HPDE6-E6E7 (cell line): ENCODE results near the gene GHRH.

Experiments used
- DNase-seq: peaks from one replicate; pipeline ENCODE4 v3.0.0; 2011; ENCODE audit warnings: missing footprints; ENCODE audit errors: extremely low spot score

GHRH gene

DNA sequence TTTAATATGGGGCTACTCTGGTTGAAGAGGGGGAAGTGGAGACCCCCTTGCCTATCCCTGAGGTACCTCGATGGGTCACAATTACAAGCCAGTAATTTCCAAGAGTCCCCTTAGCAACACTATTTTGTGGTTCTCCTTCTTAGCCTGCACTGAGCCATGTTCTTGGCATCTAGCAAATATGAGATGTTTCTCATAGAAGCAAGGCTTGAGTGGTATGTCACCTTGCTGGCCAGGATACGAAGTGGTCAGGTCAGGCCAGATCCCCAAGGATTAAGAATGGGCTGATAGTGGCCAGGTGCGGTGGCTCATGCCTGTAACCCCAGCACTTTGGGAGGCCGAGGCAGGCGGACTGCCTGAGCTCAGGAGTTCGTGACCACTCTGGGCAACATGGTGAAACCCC, 2.1 kb upstream of the GHRH start:
- no peak for DNase-seq

DNA sequence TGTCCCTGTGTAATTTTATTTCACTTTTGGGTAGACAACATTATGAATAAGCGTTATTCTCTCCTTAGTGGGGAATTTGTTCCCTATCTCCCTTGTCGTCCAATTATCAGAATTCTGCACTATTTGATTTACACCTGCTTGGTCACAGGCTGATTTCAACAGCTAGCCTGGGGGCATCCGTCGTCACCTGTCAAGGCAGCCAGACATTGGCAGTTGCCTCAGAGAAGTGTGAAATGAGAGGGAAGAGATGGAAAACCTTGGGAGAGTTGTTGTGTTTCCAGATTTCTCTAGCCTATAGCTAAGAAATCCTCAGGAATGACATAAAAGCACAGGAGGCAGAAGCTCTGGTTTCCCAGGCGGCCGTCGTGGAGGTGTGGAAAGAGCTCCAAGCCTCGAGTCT, 891 bp upstream of the GHRH start:
- DNase-seq = no peak

DNA sequence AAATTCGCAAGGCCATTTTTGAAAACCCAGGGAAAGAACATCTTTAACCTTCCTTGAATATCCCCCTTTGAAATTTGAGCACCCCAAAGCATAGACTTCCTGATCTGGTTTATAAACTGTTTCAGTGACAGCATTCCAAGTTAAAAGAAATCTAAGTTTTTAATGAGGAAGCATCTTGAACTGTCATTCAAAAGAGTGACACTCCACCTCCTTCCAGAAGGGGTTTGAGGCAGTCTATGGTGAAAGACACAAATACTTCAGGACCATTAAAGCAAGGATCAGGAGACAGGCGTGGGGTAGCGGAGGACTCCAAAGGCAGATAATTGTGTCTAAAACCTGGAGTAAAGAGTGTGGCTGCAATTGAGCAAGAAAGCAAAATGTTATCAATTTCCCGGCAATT, 691 bp downstream of the GHRH start:
- DNase-seq = no peak

DNA sequence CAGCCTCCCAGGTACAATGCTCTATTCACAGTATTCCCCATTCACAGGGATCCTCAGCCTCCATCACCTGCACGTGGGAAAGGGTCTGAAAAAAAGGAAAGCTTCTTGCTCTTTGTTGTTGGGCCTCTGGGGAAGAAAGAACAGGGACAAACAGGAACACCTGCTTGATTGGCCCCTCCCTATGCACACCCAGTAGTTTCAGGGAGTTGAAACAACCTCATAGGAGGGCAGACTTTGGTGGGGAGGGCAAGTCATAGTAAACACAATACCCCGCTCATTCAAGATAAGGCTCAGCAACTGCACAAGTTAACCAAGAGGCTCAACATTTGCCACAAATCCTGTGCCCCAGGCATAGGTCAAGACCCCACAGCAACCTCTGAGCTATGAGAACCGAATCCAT, 1.7 kb downstream of the GHRH start:
- DNase-seq = no peak

DNA sequence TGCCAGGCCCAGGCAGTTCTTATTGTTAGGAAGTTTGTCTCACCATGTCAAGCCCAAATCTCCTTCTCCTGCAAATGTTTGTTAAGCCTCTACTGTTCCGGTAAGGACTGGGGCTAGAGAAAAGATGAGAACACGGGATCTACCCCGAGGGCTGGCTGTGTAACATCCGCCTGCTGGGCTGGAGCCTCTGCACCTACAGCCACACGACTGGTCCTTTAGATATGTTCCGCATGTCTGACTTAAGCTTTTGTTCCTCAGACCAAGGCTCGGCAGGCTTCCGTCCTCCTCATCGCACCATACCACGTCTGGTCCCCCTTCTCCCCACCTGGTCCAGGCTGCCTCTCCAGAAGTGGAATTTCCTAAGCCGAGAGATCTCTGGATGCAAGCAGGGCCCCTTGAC, 2.6 kb downstream of the GHRH start:
- no peak for DNase-seq

DNA sequence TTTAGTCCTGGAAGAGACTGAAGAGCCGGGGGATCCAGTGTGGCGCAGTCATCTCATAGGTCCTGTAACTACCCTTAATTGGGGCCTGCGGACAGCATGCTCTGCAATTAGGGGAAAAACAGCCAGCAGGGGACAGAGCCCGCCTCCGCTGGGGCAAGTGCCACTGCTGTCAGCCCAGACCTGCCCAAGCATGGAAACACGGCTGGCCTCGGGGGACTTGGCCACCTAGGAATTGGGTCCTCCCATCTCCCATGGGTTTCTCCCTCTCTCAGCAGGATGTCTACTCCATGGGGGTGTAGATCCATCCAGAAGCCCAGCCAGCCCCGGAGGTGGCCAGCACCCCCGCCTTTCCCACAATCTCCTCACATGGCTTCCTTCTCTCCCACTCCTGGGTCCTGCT, 3.6 kb downstream of the GHRH start:
- DNase-seq = no peak

DNA sequence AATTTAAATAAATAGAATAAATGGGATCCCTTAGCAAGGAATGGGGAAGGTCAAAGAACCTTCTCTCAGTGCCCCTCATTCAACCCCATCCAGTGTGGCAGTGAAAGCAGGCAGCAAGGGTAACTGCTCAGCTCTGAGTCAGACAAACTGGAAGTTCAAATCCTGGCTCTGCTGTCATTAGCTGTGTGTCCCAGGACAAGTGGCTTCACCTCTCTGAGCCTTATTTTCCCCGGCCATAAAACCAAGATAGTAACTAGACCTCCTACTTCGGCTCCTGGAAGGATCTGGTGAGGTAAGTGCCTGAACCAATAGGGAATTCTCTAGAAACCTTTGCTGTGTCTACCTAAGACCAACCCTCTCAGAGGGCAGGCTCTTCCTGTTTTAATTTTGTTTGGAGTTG, 4.1 kb downstream of the GHRH start:
- DNase-seq = no peak

DNA sequence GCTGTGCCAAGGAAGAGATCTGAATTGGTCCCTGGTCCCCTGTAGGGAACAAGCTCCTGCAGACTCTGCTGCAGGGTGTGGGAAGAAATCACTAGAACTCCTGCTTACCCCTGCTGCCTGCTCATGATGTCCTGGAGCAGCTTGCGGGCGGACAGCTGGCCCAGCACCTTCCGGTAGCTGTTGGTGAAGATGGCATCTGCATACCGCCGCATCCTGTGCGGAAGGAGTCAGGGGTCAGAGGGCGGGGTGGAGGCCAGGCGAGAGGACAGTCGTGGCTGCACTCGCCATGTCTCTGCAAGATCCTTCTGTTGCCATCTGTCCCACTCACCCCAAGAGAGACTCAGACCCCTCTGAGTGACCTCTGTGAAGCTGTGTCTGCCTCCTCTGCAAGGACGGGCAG, 5.3 kb downstream of the GHRH start:
- DNase-seq = no peak

DNA sequence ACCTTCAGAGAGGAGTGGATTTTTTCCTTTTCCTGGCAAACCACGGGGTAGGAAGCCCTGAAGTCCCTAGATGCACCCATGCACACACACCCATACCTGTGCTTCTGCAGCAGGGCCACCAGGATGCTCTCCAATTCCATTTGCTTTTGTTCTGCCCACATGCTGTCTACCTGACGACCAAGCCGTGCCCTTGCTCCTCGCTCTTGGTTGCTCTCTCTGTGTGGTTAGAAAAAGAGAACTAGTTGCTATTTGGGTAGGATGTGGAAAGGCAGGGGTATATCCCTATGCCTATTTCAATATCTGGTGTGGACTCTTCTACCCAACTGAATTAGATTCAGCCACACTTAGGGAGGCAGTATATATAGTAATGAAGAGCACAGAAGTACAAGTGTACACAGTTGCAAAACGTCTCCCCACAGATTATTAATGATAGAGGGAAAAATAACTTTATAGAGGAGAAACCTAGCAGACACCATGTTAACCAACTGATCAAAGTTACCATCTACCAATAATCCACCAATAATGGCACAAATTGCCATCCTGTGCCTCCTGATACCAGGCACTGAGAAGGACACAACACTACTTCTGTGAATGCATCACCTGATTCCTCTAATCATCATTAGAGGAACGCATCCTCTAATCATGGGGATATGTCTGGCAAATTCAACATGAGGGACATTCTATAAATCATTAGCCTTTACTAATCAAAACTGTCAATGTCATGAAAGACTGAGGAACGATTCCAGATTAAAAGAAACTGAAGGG, 7.3 kb downstream of the GHRH start:
- no peak for DNase-seq

DNA sequence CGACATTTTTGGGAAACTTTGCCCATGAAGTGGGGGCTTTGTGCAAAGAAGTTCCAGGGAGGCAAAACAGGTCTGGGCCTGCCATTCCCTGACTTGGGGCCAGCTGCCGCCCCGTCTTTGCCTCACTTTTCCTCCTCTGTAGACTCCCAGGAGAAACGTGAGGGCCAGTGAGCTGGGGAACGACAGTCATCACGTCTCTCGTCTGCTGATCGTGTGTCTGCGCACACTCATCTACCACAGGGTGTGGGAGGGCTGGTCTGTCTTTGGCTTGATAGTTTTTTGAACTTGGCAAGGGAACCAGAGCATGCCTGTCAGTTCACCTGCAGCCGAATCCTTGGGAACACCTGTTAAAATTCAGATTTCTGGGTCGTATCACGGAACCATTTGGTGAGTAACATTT, 8.5 kb downstream of the GHRH start:
- DNase-seq = no peak

DNA sequence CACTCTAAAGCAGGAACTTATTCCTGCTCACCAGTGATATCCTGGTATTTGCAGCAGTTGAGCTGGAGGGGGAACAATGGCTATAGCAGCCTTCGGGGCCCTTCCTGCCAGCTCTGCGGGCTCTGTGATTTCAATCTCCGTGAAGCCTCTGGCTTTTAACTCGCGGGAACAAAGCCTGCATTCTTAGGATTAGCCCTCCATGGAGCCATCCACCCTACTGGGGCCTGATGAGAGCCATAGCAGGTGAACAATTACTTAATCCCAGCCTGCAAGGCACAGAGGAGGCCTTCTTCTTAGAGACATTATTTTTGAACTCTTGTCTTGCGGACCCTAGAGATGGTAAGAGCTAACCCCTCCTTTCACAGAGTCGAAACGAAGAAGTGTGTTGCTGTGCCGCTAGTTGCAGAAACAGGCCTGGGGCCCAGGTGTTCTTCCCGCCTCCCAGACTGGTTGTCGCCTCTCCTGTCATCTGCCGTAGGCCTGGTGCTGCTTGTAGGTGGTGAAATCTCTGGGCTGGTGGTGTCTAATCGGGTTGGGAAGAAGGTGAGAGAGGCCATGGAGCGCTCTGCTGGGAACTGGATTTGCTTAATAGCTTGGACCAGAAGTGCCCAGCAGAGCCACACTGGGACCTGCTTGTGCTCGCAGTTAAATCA, 9.7 kb downstream of the GHRH start:
- no peak for DNase-seq

DNA sequence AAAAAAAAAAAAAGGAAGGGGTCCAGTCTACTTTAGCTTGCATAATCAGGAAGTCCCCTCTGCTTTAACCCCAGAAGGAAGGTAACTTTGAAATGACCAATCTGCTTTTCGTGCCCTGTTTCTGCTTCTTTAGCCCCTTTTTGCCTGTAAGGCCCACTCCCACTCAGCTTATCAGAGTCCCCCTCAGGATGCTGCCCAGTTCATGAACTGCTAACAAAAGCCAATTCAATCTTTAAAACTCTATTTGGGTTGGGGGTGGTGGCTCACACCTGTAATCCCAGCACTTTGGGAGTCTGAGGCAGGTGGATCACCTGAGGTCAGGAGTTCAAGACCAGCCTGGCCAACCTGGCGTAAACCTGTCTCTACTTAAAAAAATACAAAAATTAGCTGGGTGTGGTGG, 12.3 kb downstream of the GHRH start:
- DNase-seq = no peak

DNA sequence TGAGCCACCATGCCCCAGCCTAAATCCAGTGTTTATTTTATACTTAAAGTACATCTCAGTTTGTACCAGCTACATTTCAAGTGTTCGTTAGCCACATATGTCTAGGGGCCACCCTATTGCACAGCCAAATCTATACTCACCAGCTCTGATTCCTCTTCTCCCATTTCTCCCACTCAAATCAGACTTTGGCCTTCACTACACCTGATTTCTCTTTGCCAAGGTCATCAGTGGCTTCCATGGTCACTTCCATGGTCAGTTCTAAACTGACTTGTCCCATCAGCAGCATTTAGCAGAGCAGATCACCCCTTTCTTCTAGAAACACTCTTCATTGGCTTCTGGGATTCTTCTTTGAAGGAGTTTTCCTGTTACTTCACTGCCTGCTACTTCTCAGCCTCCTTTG, 14.1 kb downstream of the GHRH start:
- no peak for DNase-seq

DNA sequence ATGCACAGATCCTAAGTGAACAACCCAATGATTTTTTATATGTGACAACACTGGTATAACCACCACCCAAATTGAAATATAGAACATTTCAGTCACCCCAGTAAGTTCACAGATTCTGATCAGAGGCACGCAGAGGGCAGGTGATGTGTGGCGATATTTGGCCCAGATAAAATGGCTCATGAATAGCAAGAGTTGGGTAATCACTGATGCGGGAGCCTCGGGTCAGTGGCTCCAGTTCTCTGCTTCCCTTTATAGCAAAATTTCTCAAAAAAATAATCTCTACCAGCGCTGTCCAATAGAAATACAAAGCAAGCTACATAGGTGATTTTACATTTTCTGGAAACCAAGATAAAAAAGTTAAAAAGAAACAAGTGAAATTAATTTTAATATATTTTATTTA, 14.9 kb downstream of the GHRH start:
- DNase-seq = no peak

DNA sequence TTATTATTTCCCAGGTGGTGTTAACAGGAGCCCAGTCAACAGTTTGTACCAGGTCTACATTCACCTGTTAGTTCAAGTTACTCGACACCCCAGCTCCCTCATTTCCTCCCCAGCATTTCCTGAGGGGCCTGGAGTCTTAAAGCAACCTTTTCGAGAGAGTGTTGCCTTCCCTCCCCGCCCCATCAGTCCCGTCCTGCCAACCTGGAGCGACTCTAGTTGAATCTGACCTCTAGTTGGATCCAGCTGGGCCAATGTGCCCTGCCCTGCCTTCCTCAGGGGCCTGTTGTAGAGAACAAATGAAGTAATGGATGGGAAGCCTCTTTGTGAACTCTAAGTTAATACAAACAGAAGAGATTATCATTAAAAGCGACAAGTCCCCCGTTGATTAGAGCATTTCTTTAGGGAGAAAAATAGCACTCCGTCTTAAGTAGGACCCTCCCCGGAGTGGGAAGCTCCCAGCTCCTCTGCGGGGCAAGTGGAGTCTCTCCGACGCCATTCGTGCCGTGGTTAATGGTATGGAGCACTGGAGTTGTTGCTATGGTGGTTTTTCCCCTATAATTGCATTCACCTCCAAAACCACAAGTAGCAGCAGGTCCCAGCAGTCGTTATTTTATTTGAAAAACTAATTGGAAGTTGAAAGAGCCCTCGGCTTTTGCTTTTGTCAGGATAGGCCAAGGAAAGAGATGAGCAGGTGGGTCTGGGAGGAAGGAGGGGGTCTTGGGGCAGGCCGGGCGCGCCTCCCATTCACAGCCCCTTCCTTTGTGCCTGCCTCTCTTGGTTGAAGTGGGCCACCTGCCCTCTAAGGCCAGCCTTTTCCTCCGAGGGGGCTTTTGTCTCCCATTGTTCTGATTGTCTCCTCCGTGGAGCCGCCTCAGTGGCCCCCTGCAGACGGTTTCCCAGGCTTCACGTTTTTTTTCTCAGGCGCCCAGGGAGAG, 16.1 kb downstream of the GHRH start:
- no peak for DNase-seq

DNA sequence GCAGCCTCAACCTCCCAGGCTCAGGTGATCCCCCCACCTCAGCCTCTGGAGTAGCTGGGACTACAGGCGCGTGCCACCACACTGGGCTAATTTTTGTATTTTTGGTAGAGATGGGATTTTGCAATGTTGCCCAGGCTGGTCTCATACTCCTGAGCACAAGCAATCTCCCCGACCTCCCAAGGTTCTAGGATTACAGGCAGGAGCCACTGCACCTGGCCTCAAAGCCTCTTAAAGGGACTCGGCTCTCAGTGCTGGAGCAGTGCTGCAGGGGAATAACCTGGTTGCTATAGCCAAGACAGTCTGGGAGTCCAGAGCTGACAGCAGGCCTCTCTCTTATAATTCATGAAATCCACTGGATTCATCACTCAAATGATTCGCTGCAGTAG, 17.0 kb downstream of the GHRH start:
- no peak for DNase-seq

DNA sequence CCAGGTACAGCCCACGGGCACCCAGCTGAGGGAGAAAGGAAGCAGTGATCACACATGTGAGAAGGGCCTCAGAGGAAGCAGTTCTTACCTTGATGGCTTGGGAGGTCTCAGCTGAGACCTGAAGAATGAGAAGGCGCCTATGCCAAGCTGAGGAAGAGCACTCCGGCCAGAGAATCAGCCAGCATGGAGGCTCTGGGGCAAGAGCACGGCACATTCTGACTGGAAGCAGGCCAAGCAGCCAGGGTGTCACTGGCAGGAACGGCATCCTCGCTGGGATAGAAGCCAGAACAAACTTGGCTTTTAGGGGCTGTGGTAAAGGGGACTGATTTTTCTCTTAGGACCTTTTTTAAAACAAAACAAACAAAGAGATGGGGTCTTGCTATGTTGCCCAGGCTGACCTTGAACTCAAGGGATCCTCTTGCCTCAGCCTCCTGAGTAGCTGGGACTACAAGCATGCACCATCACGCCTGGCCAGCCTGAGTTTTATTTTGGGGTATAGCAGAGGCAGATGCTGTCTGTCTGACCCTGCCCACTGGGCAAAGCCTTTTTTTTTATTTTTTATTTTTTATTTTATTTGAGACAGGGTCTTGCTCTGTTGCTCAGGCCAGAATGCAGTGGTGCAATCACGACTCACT, 17.6 kb downstream of the GHRH start:
- no peak for DNase-seq

DNA sequence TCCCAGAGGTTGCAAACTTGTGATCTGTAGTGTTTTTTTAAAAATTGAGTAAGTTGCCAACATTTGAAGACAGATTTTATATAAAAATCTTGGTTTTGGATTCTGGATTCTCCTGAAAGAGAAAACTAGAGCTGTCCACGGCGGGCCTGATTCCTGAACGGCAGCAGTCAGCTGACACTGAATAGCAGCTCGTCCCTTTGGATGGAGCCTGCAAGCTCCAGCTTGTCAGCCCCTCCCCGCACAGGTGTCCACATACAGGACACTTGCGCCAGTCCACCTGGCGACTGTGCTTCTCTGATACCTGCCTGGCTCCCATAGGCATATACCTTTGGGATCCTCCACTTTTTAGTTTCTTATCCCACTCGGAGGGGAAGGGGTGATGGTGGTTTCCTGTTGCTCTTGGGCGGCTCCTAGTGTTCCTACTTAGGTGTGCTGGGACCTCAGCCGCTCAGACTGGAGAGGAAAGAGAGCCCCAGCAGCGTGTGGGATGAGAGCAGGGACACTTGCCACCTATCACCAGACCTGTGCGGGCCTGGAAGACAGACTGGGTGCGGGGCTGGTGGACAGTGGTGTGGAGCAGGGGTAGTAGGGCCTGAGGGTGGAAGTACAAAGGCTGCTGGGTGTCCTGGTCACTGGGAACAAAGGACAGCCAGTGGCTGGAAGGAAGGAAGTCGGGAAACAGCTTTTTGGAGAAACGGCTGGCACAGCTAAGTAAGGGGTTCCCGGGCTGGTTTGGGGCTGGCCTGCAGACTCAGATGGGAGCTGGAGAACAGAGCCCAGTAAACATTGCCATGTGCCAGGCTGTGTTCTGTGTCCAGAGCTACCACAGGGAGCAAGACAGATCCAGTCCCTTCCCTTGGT, 18.3 kb downstream of the GHRH start:
- DNase-seq = no peak

DNA sequence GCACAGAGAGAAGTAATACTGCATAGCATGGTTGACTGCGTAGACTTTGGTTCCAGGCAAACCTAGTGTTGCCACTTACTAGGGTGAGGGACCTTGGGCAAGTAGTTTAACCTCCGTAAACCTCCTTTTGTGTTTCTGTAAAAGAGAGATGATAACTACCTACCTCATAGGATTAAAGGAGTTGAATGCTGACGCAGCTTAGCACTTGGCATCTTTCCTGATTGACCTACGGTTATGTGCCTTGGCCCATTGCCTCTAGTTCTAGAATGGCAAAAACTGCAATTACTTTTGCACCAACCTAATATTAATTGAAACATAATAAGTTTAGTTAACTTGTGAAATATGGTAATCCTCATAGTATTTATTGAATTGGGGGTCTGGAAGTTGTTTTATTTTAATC, 19.1 kb downstream of the GHRH start:
- DNase-seq = no peak

DNA sequence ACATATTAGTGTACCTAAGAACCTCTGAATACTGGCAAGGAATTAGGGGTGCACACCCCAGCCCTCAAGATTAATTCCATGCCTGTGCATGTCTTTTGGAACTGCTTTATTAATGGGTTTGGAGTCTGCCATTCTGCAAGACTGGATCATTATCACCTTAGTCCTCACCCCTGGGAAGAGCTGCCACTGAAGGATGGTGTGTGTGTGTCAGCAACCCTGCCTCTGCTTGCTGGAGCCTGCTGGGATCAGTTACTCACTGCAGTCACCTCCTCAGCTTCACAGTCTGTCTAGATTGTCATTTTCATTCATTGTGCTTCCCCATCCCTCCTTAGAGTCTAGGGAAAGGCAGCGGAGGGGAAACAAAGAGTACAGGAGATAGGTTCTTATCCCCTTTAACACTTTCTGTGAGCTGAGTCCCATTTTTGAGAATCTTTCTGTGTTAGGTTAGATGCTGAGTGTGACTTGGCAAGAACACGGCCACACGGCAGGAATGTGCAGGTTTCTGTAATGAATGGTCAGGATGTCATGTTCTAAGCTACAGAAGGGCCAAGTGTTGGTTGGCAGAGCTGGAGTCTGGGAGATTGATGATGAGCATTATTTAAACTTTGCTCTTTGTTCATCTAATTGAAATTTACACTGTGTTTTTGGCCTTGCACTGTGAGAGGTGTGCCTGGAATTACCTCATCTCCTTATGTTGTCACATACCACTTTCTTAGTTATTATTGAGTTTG, 21.1 kb downstream of the GHRH start:
- DNase-seq = no peak
